ENCODE data around the gene MVK.

The MVK gene

DNA sequence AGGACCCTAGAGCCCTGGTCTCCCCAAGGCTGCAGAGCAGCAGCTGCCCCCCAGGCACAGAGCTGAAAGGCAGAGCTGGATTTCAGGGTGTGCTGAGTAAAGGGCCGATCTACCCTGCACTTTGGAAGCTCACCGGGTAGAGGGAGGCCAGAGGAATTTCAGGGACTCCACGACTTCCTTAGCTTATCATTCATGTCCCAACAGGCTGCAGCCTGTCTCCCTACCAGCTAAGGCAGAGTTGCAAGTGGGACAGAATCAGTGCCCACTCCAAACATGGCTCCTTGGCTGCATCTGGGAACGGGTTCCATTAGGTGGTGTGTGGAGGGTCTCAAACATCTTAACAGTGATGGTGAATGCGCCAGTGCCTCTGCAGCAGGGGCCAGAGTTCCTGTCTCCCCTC, 27.8 kb upstream of the MVK start:
- DNase-seq: no peak

DNA sequence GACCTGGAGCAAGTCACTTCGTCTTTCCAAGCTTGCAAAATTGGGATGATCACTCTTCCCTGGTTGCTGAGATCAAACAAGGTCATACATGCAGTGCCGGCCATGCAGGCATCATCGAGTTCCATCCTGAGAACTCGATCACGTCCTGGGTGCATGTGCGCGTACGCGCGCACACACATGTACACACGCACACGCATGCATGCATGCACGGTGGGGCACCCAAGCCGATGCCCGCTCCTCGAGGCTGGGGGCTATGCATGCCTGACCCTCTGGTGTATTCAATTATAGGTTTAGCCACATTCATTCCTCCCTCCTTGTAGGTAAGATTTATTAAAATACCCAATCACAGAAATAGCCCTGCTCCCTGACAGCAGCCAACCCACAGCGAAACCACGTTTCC, 26.3 kb upstream of the MVK start:
- no peak for DNase-seq

DNA sequence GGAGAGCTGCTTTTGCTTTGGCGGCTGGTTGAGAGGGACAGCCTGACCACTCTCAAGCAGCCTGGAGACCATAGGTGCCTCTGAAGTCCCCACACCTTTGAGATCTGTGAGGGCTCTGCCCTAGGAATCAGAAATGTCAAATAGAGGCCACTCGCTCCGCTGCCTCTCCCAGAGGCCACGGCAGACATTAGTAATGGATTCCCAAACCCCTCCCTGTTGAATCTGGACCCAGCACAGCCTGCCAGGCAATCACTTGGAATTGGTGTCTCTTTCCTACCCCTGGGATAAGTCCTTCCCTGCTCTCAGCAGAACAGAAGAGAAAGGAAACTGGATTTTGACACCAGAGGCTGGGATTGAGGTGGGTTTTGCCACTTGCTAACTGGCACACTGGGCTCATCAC, 25.3 kb upstream of the MVK start:
- no peak for DNase-seq

DNA sequence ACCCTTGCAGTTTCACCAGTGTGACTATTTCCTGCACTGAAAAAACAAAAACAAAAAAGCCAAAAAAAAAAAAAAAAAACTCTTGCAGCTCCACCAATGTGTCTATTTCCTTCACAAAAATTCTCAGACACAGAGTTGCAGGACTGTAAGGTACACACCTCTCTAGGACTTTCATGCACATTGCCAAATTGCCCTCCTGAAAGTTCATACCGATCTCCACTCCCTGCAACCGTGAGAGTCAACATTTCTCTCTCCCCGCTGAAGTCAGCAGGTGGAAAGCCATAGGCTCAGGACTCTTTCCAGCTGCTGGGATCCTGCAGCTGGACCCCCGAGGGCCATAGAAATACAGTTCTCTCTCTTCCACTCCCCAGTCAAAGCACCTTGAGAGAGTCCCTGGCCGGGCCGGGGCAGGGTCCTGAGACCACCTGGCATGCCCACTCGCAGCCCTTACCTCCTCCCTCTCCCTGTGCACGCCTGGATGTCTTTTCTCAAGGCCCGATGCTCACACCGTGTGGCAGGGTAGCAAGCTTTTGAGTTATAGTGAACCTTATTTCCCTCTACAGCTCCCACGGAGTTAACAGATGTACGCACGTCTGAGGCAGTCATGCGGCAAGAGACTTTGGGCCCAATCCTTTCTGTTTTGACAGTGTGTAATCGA, 23.9 kb upstream of the MVK start:
- DNase-seq: no peak

DNA sequence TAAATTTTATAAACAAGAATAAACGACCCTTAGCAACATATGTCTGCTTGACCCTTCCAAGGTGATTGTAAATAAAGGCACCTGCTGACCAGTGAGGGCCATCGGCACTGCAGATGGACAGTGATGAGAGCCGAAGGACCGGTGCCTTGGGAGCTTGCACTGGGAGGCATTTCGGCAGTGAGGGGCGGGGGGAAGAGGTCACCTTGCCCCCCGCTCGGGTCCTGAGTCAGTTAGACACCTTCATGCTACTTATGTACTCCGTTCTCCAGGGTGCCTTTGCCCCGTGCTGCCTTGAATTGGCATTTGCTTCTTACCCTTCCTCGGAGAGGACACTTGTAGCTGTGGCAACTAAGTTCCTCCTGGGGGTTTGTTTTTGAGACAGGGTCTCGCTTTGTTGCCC, 23.3 kb upstream of the MVK start:
- DNase-seq: no peak

DNA sequence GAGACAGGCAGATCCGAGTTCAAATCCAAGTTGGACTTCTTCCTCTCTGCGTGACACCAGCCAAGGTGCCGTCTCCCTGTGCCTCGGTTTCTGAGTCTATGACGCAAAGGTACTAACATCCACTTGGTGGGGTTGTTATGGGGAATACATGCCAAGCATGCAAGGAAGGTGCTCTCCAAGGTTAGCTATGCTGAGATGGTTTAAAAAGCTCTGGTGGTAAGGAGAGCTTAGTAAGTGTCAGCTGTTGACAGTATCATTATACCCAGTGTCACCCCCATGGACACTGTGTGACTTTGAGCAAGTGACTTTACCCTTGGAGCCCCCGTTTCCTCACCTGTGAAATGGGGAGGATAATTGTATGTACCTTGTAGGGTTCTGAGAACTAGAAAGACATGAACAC, 22.5 kb upstream of the MVK start:
- no peak for DNase-seq

DNA sequence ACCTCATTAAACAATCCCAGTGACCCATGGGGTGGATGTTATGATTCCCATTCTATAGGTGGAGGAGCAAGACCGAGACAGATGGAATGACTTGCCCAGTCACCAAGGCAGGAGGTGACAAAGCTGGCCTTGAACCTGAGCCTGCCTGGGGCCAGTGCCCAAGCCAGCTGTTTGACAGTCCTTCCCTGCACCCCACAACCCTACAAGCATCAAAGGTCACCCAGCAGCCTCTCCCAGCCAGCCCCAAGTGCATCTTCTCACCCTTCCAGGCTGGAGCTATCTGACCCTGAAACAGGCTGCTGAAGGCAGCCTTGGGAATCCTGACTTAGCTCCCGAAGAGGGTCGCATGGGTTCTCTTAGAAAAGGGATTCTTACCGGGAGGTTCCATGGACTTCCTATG, 20.6 kb upstream of the MVK start:
- no peak for DNase-seq

DNA sequence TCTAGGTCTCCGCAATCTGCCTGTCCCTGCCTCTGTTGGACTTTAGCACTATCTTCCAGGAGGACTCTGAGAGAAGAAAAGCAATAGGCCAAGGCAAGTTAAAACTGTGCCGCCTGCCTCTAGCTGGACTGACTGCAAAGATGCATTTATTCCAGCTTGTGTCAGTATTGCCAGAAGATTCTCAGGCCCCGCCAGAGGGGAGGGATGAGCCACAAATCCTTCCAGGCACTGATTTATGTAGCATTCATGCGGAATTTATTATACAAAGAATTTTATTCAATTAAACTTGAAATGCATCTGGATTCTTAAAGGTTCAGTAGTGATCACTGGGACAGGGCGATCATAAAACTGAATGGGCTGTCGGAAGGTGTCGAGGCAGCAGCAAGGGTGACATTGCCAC, 20.1 kb upstream of the MVK start:
- no peak for DNase-seq

DNA sequence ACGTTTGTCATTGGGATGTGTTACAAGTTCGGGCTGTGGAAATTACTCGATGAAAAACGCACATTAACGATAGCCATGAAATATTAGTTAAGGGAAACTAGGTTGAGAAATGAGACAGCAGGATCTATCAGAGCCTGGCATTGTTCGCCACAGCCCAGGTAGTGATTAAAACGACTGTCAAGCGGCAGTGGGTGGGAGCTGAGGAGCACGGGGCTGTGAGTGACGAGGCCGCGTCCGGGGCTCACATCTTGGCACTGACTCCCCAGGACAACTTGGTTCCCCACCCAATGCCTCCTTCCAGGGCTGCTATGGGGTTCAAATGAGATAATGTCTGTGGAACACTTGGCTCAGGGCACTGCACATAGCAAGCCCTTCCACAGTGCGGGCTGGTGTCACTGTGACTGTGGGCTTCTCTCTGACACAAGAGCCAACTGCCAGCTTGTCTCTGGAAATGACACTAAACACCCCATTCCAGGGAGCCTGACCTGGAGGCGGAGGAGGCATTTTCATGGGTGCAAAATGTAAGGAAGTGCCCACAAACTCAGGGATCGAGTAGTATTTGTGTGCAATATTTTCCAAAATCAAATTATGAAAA, 19.6 kb upstream of the MVK start:
- no peak for DNase-seq

DNA sequence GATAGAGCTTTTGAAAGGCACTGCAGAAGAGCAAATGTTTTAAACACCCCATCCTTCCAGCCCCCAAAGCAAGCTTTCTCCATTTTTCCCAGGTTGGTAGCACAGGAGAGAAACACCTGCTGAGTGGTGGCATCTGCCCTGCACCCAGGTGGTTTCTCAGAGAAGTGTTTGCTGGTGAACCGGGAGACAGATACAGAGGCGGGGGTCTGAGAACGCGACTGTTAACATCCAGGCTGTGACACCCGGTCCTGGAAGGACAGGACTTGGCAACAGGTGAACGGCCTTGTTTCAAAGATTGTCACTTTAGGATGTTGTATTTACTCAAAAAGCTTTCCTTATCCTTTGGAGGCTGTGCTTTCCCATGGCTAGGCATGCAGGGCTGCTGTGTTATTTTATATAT, 18.8 kb upstream of the MVK start:
- no peak for DNase-seq

DNA sequence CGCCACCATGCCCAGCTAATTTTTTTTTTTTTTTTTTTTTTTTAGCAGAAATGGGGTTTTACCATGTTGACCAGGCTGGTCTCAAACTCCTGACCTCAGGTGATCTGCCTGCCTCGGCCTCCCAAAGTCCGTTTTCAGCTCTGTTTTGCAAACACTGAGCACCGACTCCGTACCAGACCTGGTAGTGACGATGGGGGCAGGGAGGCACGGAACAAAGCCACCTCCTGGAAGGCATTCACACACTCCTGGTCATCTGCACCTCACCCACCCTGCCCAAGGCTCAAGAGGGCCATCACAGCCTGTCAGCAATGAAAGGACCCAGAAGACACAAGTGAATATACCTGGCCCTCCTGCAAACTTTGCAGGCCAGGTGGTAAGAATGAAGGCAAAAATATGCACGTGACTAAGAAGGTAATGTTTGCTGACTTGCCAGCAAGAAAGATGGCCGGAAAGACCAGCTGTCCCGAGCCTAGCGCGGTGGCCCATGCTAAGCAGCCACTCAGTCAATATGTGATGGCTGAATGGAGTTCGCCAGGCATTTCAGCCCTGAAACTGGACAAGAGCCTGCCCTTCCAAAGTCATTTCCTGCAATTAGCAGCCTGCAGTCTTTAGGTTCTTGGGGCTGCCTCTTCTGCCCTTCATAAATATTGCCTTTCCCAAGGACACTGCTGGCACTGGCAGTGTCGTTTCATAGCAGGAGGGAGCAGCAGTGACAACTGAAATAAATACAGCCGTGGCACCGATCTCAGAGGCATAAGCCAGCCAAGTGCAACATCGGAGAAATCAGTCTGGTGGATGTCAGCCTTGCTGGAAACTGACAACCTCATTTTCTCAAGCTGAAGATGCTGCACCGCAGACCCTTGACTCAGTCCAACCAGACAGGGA, 17.9 kb upstream of the MVK start:
- DNase-seq: no peak

DNA sequence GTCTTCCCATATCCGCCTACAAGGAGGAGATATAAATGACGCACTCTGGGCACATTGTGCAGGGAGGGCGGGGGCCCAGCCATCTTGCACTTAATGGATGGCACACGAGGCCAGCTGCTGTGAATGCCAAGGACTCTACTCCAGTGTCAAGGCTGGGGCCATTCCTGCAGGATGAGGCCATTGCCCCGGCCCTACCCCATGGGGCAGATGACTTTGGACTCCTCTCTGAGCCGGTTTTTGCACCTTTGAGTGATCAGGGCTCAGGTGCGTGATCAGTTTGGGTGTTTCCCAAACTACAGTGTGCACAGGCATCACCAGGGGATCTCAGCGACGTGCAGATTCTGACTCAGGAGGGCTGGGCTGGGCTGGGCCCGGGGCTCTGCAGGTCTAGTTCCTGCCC, 16.4 kb upstream of the MVK start:
- no peak for DNase-seq

DNA sequence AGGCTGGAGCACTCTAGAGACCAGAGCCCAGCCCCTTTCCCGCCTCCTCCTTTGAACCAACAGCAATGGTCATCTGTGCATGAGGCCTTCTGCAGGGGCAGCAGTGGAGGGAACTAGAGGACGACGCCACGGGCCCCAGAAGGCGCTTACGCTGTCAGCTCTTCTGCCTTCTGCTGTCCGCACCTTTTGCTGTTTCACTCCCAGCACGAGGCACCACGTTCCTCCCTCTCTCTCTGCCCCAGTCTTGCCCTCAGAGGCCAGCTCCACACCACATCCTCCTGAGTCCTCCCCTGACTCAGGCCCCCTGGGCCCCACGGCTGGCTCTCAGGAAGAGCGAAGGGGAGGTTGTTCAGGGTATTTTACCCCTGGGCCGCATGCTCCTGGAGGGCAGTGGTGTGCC, 15.8 kb upstream of the MVK start:
- no peak for DNase-seq

DNA sequence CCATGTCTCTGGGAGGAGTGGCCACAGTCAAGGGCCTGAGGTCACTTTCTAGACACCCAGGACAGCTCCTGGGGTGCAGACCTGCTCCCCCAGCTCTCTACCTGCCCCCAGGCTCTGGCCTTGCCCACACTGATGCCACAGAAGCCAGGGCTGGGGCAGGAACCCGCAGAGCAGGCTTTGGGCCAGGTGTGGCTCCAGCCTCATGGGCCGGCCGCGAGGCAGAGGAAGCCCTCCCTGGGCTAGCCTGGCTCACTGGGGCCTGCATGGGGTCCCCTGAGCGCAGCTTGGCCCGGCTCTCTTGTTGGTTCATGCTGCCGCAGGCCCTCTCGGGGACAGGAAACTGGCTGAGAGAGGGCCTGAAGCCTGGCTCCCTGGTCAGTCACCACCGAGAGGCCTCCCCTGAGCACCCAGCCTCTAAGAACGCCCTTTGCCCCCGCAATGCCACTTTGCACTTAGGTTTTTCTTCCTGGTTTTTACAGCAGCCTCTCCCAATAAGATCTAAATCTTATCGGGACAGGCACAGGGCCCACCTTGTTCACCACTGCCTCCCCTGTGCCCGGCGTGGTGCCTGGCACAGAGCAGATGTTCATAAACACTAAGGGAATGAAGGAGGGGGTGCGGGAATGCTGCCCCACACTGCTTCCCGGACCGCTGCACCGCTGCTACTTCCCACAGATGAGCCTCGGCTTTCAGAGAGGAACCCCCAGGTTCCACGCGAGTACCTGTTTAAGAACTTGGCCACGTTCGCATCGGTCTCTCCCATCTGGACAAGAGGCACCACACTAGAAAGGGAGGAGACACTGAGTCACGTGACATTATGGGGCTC, 15.0 kb upstream of the MVK start:
- no peak for DNase-seq

DNA sequence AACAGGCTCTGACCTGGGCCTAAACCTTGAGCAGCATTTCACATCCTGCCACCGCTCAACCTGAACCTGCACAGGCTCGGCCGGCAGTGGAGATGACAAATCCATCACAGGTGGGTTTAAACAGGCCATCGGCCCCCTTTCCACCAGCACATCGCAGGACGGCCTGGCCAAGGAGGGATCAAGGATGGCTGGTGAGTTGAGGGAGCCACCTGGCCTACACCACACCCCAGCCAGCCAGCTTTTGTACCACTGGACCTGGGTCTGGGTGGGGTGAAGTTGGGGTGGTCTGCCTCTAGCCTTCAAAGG, 14.4 kb upstream of the MVK start:
- DNase-seq: no peak

DNA sequence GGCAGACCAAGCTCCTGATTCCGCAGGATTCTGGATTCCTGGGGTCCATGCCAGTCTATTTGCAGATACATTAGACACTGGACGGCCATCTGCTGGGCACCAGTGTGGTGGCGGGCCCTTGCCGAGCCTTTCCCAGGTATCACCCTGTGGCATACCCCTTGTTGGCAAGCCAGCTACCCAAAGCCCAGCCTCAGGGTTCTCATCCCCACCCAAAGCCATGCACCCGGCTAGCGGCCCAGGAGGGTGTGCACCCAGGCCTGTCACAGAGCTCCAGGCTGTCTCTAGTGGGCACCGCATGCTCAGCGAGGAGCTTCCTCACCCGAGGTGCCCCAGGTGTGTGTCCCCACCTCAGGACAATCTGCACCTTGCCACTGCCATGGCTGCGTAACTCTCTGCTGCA, 14.0 kb upstream of the MVK start:
- DNase-seq: no peak

DNA sequence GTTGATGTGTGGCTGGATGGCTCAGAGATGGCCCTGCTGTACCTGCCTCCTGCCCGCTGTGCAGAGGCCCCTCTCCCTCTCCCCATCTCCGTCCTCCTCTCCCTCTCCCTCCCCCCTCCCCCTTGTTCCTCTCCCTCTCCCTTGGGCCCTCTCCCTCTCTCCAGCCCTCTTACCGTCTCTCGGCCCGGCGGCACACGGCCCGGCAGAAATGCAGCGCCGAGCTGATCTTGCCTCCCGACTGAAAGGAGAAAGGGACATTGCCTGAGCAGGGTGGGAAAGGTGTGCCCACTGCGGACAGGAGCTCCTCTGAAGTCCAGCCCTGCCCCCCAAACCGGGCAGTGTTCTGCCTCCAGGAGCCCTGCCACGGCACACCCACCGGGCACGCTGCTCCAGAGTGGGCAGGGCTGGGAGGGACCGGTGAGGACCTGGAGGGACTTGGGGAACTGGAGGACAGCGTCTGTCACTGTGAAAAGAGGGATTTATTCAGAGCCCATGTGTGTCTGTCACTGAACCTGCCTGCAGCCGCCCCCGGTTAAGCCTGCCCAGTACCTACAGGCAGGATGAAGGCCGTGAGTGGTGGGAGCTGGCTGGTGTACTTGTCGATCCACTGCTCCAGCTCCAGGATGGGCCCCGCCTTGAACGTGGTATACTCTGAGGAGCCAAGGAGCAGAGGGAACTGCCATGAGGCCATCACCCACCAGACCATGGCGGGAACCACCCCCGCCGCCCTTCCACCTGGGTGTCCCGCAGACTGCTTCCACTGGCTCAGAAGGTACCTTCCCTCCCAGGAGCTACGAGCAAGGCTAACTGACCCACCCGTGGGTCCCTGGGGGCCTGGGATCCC, 12.5 kb upstream of the MVK start:
- no peak for DNase-seq

DNA sequence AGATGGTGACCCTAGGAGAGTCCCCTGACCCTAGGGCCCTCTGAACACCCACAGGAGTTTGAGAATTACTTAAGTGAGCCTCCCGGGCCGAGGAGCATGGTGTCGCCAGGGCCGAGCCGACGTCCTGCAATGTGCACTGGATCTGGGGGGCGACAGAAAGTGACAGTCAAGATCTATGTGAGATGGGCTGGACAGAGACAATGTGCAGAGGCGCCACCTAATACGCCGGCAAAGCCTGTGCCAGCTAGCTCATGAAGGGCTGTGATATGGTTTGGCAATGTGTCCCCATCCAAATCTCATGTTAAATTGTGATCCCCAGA, 11.9 kb upstream of the MVK start:
- DNase-seq: no peak

DNA sequence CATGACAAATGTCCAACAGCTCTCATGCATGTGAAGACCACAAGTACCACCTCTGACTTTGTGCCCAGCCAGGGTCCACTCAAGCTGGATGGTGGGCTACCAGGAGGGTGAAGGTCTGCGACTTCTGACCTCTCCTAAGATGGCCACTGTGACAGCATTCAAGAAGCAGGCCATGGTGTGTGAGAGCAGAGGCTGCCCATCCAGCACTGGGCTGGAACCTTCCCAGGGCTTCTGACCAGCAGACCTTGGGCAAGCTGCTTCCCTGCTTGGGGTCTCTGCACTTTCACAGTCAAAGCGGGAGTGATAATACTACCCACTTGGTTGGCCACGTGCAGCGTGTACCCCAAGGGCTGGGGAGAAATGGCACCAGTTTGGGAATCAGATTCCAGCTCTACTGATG, 10.7 kb upstream of the MVK start:
- DNase-seq: no peak

DNA sequence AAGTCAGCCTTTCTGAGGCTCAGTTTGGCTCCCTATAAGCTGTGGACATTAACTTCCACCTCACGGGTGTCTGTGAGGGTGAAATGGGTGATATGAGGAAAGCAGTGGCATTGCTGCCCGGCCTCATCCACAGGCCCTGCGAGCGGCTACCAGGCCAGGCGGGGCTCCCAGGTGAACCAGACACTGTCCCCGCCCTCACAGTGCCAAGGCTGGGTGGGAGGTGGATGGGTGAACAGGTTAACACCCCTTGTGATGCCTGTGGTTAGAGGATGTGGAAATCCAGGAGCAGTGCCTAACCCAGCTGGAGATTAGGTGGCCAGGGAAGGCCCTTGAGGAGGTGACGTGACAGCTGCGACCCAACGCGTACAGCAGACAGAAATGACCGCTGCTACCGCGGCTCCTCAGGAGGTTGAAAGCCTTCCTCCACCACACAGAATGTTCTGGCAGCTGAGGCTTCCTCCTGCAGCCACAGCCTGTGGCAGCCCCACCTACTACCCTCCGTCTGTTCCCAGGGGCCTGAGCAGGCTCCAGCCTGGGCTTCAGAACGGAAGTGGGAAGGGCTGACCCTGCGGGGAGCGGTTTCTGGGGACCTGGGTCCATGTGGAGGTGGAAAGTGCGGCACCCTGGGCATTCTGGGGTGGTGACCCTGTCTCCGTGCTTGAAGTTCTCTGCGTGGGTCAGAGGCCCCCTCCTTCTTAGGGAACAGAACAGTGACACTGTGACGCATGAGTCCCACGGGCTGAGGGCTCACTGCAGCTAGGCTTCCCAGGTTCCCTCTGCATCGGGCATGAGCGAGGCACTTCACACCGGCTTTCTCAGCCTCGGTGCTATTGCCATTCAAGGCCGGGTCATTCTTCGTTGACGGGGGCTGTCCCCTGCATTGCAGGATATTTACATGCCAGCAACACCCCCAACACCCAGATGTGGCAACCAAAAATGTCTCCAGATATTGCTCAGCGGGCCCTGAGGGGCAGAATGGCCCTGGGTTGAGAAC, 10.0 kb upstream of the MVK start:
- DNase-seq: no peak

DNA sequence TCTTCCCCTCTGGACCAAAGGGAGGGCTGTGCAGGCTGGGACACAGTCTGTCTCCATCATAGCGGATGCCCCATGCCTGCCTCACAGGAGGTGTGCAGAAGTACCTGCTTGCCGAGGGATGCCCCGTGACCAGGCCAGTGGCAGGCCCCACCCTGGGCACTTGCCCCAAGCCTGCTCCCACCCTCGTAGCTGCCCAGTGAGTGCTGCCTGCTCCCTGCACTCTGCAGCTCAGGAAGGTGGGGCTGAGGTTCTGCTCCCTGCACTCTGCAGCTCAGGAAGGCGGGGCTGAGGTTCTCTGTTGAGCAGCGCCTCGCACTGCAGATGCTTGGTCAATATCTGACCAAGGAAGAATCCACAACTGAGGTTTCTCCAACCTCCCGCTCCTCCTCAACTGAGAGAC, 7.2 kb upstream of the MVK start:
- no peak for DNase-seq
